Superior temporal gyrus (tissue), 1 donor: ENCODE results near the gene TSKU.
"Not testable (repeated sequence)": the region's sequence is repeated elsewhere in the genome, so short reads cannot be mapped to it uniquely, and the experiment has no call there.

Experiments
- DNase-seq: peaks from one replicate; pipeline ENCODE4 v3.0.0-alpha.2; 2016; ENCODE audit errors: extremely low spot score

TSKU gene

GRCh38 chr11:76787911-76788596, 4.9 kb downstream of the TSKU start:
- no peak for DNase-seq

GRCh38 chr11:76788661-76789442, 5.7 kb downstream of the TSKU start:
- peak; percentile 57 for DNase-seq

GRCh38 chr11:76789443-76789719, 6.2 kb downstream of the TSKU start:
- no peak for DNase-seq

GRCh38 chr11:76790251-76790650, 7.1 kb downstream of the TSKU start:
- no peak for DNase-seq

GRCh38 chr11:76791002-76791770, 8.0 kb downstream of the TSKU start:
- not testable (repeated sequence) for DNase-seq

- no peak for DNase-seq
Measured at GRCh38 chr11:76791861-76792260, 8.7 kb downstream of the TSKU start.

- no peak for DNase-seq
Measured at GRCh38 chr11:76792505-76793264, 9.5 kb downstream of the TSKU start.

GRCh38 chr11:76793391-76794291, 10.5 kb downstream of the TSKU start:
- DNase-seq = no peak

- no peak for DNase-seq
Measured at GRCh38 chr11:76794371-76795289, 11.5 kb downstream of the TSKU start.

- DNase-seq = no peak
Measured at GRCh38 chr11:76795290-76795935, 12.3 kb downstream of the TSKU start.

GRCh38 chr11:76795936-76796441, 12.8 kb downstream of the TSKU start:
- DNase-seq = no peak

GRCh38 chr11:76796511-76797198, 13.5 kb downstream of the TSKU start:
- DNase-seq = no peak

- DNase-seq = no peak
Measured at GRCh38 chr11:76797341-76798201, 14.4 kb downstream of the TSKU start.

GRCh38 chr11:76798202-76798581, 15.0 kb downstream of the TSKU start:
- DNase-seq = no peak

GRCh38 chr11:76798671-76799065, 15.5 kb downstream of the TSKU start:
- DNase-seq = no peak

- peak; percentile 74 for DNase-seq
Measured at GRCh38 chr11:76799066-76799804, 16.1 kb downstream of the TSKU start.
